Middle frontal gyrus (tissue), 1 donor: ENCODE measurements around the gene PCDHGA1.
"Not testable (repeated sequence)": the region's sequence is repeated elsewhere in the genome, so short reads cannot be mapped to it uniquely, and the experiment has no call there.

ENCODE experiments used
- DNase-seq: peaks from one replicate; pipeline ENCODE4 v3.0.0-alpha.2; 2015; ENCODE audit warnings: low spot score; ENCODE audit errors: extremely low spot score

The PCDHGA1 gene

GRCh38 chr5:141382469-141383294, 52.4 kb downstream of the PCDHGA1 start, which contains the start of gene PCDHGA7:
Gene PCDHGA7, plus strand, starts transcription at chr5:141382742. Its CDS starts 158 bp downstream, at chr5:141382900.
- DNase-seq = no peak

GRCh38 chr5:141383345-141383744, 53.0 kb downstream of the PCDHGA1 start:
- no peak for DNase-seq

- DNase-seq = no peak
Observed at GRCh38 chr5:141384471-141385267, 54.4 kb downstream of the PCDHGA1 start.

GRCh38 chr5:141387557-141388311, 57.4 kb downstream of the PCDHGA1 start, which contains the start of gene PCDHGB4:
Gene PCDHGB4, plus strand, starts transcription at chr5:141387698. Its CDS starts 187 bp downstream, at chr5:141387885.
- DNase-seq = not testable (repeated sequence)

GRCh38 chr5:141388661-141389060, 58.3 kb downstream of the PCDHGA1 start:
- no peak for DNase-seq

GRCh38 chr5:141389153-141390042, 59.1 kb downstream of the PCDHGA1 start:
- no peak for DNase-seq

GRCh38 chr5:141392429-141393198, 62.3 kb downstream of the PCDHGA1 start, which contains the start of gene PCDHGA8:
Gene PCDHGA8, plus strand, starts transcription at chr5:141392633. Its CDS starts 181 bp downstream, at chr5:141392814.
- DNase-seq = no peak

GRCh38 chr5:141393267-141393666, 63.0 kb downstream of the PCDHGA1 start:
- no peak for DNase-seq

- DNase-seq = not testable (repeated sequence)
Observed at GRCh38 chr5:141394401-141395187, 64.3 kb downstream of the PCDHGA1 start.

- DNase-seq = not testable (repeated sequence)
Observed at GRCh38 chr5:141397756-141398551, 67.6 kb downstream of the PCDHGA1 start, which contains the start of gene PCDHGB5. Gene PCDHGB5, plus strand, starts transcription at chr5:141397947. Its CDS starts 181 bp downstream, at chr5:141398128.

GRCh38 chr5:141398608-141399007, 68.3 kb downstream of the PCDHGA1 start:
- DNase-seq = no peak

- DNase-seq = no peak
Observed at GRCh38 chr5:141399555-141400258, 69.4 kb downstream of the PCDHGA1 start.

- no peak for DNase-seq
Observed at GRCh38 chr5:141402553-141403243, 72.4 kb downstream of the PCDHGA1 start, which contains the start of gene PCDHGA9. Gene PCDHGA9, plus strand, starts transcription at chr5:141402778. Its CDS starts 175 bp downstream, at chr5:141402953.

- no peak for DNase-seq
Observed at GRCh38 chr5:141403387-141403786, 73.1 kb downstream of the PCDHGA1 start.

- not testable (repeated sequence) for DNase-seq
Observed at GRCh38 chr5:141407790-141408505, 77.6 kb downstream of the PCDHGA1 start, which contains the start of gene PCDHGB6. Gene PCDHGB6, plus strand, starts transcription at chr5:141408021. Its CDS starts 182 bp downstream, at chr5:141408203.
